Natural killer cell (primary cell): ENCODE data around the gene ONECUT1. TPM values are rescaled to one million over a fixed set of nuclear protein-coding genes. Genes with fewer than 3 reads are reported as not detected.

Experiments
- ATAC-seq, 3 donors: fragments of 150-1000 bp in 2 of 3; fragments of 200-7000 bp in 1 of 3; cut with Tn5 transposase; 1 replicate in 1 of 3; 2 replicates in 2 of 3; pipeline ENCODE4 v1.10.0; 2021; ENCODE audit warnings: mild to moderate bottlenecking in 2 of 3, moderate library complexity in 2 of 3
- DNase-seq, 2 donors: peaks; one replicate each; pipeline versions ENCODE4 v3.0.0 to v3.0.0-alpha.2; 2013 to 2021; ENCODE audit warnings: mixed read lengths in 1 of 2
- H3K27ac ChIP-seq: one replicate; pipeline ENCODE4 v1.5.1; 2013; ENCODE audit warnings: mild to moderate bottlenecking, low read length
- H3K27me3 ChIP-seq: one replicate; pipeline ENCODE4 v1.6.1; 2013; ENCODE audit warnings: low read length; ENCODE audit not compliant: control insufficient read depth, insufficient read depth
- H3K36me3 ChIP-seq: one replicate; pipeline ENCODE4 v1.6.1; 2013; ENCODE audit warnings: low read length; ENCODE audit not compliant: control insufficient read depth, insufficient read depth
- H3K4me1 ChIP-seq: one replicate; pipeline ENCODE4 v1.6.1; 2013; ENCODE audit warnings: low read length; ENCODE audit not compliant: control insufficient read depth, insufficient read depth
- H3K4me3 ChIP-seq: one replicate; pipeline ENCODE4 v1.5.1; 2013; ENCODE audit warnings: low read length
- H3K9me3 ChIP-seq: one replicate; pipeline ENCODE4 v1.6.1; 2013; ENCODE audit warnings: low read length; ENCODE audit not compliant: control insufficient read depth, insufficient read depth
- H3K27ac Mint-ChIP-seq, 2 donors: one replicate each; pipeline ENCODE4 v1.8.0; 2022; ENCODE audit warnings: mild to moderate bottlenecking in 2 of 2, mixed read lengths in 2 of 2, moderate library complexity in 1 of 2
- H3K27me3 Mint-ChIP-seq, 2 donors: one replicate each; pipeline ENCODE4 v1.8.0; 2022; ENCODE audit warnings: low read depth in 2 of 2, mixed read lengths in 2 of 2
- H3K36me3 Mint-ChIP-seq: one replicate; pipeline ENCODE4 v1.8.0; 2022; ENCODE audit warnings: mixed read lengths
- H3K4me1 Mint-ChIP-seq, 2 donors: one replicate each; pipeline ENCODE4 v1.8.0; 2022; ENCODE audit warnings: mixed read lengths in 2 of 2
- H3K4me3 Mint-ChIP-seq: one replicate; pipeline ENCODE4 v1.8.0; 2022; ENCODE audit warnings: mild to moderate bottlenecking, moderate library complexity, mixed read lengths
- H3K9me3 Mint-ChIP-seq, 2 donors: one replicate each; pipeline ENCODE4 v1.8.0; 2022; ENCODE audit warnings: mixed read lengths in 2 of 2
- CTCF ChIP-seq: fragments of 200-600 bp; IDR thresholded peaks from one replicate; pipeline ENCODE4 v1.8.0; 2022; ENCODE audit warnings: antibody characterized with exemption
- WGBS: methylation state at CpG from one replicate; pipeline ENCODE4 v1.1.7; 2013; ENCODE audit warnings: missing lambda C conversion rate; ENCODE audit not compliant: insufficient coverage; 5-methylcytosine and 5-hydroxymethylcytosine counted together
- intact Hi-C: fragments of 100-400 bp; cut with micrococcal nuclease; formaldehyde crosslinking; loops from one replicate; pipeline ENCODE4 v1.14.2; 2022
- total RNA-seq, 4 donors: library from RNA; stranded (reverse); fragments of 120-200 nt in 1 of 4; gene quantifications; one replicate each; pipeline versions ENCODE4 v1.2.3 to v1.2.4, GENCODE V29; 2013 to 2022

The ONECUT1 gene
- total RNA-seq, 3 donors from 2014 or later (not counting 1 experiment from before 2014, with no cell fraction given), result not detected

- Histone ChIP-seq H3K36me3 (no peaks in the 10 kb centered on the region), H3K4me3 (no peak overlapping the region), H3K9me3 (no peaks in the 10 kb centered on the region), H3K4me1 (no peaks in the 10 kb centered on the region), H3K27ac (no peak overlapping the region), H3K27me3 (peaks cover 4% of the 10 kb centered on the region)
- H3K4me3 Mint-ChIP-seq, result no peak overlapping the region
- TF ChIP-seq CTCF, result no peak
- DNase-seq (no peak), ATAC-seq (no peak)
- H3K27ac Mint-ChIP-seq, result no peak overlapping the region
- no peaks in the 10 kb centered on the region for H3K36me3 Mint-ChIP-seq
- intact Hi-C loops, result no loop called here
- H3K27me3 Mint-ChIP-seq, result peaks cover 4 to 17% of the 10 kb centered on the region in 2 donors
- no peaks in the 10 kb centered on the region for H3K9me3 Mint-ChIP-seq
- WGBS, result 96% methylated on average over 10 of the region's 12 CpGs
- H3K4me1 Mint-ChIP-seq, result no peaks in the 10 kb centered on the region
Measured at GRCh38 chr15:52745326-52746161, 44.6 kb downstream of the ONECUT1 start.

GRCh38 chr15:52738311-52738710 lies 51.8 kb downstream of the ONECUT1 start:
- TF ChIP-seq CTCF, result no peak
- DNase-seq, result no peak
- Mint-ChIP-seq H3K27ac (no peak overlapping the region), H3K4me1 (no peaks in the 10 kb centered on the region), H3K27me3 (peaks cover 0 to 15% of the 10 kb centered on the region in 2 donors), H3K36me3 (no peaks in the 10 kb centered on the region), H3K4me3 (no peak overlapping the region), H3K9me3 (no peaks in the 10 kb centered on the region)
- Histone ChIP-seq H3K9me3 (no peaks in the 10 kb centered on the region), H3K4me3 (no peak overlapping the region), H3K27me3 (no peaks in the 10 kb centered on the region), H3K27ac (no peak overlapping the region), H3K36me3 (no peaks in the 10 kb centered on the region), H3K4me1 (no peaks in the 10 kb centered on the region)
- no peak for ATAC-seq
- intact Hi-C loops, result loop anchor here (10.0 kb wide), 2 partner anchors 134 to 214 kb away; partner anchors contain the start of gene MYO5A
- WGBS, result 96% methylated on average over 4 of the region's 4 CpGs

DNA sequence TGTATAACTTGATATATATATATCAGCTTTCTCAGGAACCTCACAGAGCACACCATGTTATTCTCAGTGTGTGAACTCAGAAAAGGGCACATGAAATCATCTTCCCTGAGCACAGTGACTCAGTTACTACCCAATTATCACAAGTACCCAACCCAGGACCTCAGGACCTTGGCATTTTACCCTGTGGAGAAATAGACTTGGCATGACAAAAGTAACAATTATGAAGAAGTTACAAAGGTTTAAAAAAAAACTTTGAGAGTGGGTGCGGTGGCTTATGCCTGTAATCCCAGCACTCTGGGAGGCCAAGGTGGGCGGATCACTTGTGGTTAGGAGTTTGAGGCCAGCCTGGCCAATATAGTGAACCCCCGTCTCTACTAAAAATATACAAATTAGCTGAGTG lies 52.4 kb downstream of the ONECUT1 start:
- Histone ChIP-seq H3K4me3 (no peak overlapping the region), H3K9me3 (no peaks in the 10 kb centered on the region), H3K27me3 (no peaks in the 10 kb centered on the region), H3K27ac (no peak overlapping the region), H3K36me3 (no peaks in the 10 kb centered on the region), H3K4me1 (no peaks in the 10 kb centered on the region)
- Mint-ChIP-seq H3K4me1 (no peaks in the 10 kb centered on the region), H3K27ac (no peak overlapping the region), H3K9me3 (no peaks in the 10 kb centered on the region), H3K36me3 (no peaks in the 10 kb centered on the region), H3K4me3 (no peak overlapping the region), H3K27me3 (peaks cover 0 to 15% of the 10 kb centered on the region in 2 donors)
- 92% methylated on average over 2 of the region's 3 CpGs for WGBS
- TF ChIP-seq CTCF, result no peak
- intact Hi-C loops, result loop anchor here (10.0 kb wide), 2 partner anchors 133 to 213 kb away; partner anchors contain the start of gene MYO5A
- DNase-seq (no peak), ATAC-seq (no peak)
